Lung (tissue), 12 donors: ENCODE data around the gene MCTP1. TPM values are rescaled to one million over a fixed set of nuclear protein-coding genes. Genes with fewer than 3 reads are reported as not detected.
A peak's percentile ranks its signal among the peaks of the same experiment; 100 is the strongest.

Experiments
- ATAC-seq: fragments of 200-7000 bp; cut with Tn5 transposase; one replicate; pipeline ENCODE4 v1.9.1; 2020; ENCODE audit warnings: moderate number of reproducible peaks; ENCODE audit not compliant: insufficient read depth, low FRiP score
- DNase-seq, 3 donors: peaks; one replicate each; pipeline ENCODE4 v3.0.0-alpha.2; 2013 to 2017
- H3K27ac ChIP-seq, 2 donors: one replicate each; pipeline ENCODE4 v1.5.1; 2013; ENCODE audit warnings: mild to moderate bottlenecking in 2 of 2, moderate library complexity in 2 of 2, control low read depth in 1 of 2, inconsistent platforms in 1 of 2, low read depth in 1 of 2, low read length in 1 of 2
- H3K27me3 ChIP-seq, 3 donors: one replicate each; pipeline ENCODE4 v1.5.1; 2013; ENCODE audit warnings: low read length in 2 of 3; ENCODE audit not compliant: control insufficient read depth in 3 of 3, insufficient read depth in 3 of 3
- H3K36me3 ChIP-seq, 4 donors: one replicate each; pipeline ENCODE4 v1.5.1; 2013; ENCODE audit warnings: low read length in 4 of 4, mild to moderate bottlenecking in 1 of 4, moderate library complexity in 1 of 4; ENCODE audit not compliant: control insufficient read depth in 4 of 4, insufficient read depth in 4 of 4
- H3K4me1 ChIP-seq, 5 donors: one replicate each; pipeline ENCODE4 v1.5.1; 2013; ENCODE audit warnings: low read length in 5 of 5, mild to moderate bottlenecking in 2 of 5, moderate library complexity in 1 of 5; ENCODE audit not compliant: control insufficient read depth in 5 of 5, insufficient read depth in 5 of 5
- H3K4me3 ChIP-seq: one replicate; pipeline ENCODE4 v1.5.1; 2013; ENCODE audit warnings: mild to moderate bottlenecking, control low read depth, moderate library complexity
- H3K9ac ChIP-seq, 2 donors: one replicate each; pipeline ENCODE4 v1.5.1; 2013; ENCODE audit warnings: low read length in 2 of 2, control low read depth in 1 of 2; ENCODE audit not compliant: insufficient read depth in 1 of 2
- H3K9me3 ChIP-seq, 4 donors: one replicate each; pipeline ENCODE4 v1.5.1; 2013; ENCODE audit warnings: low read length in 3 of 4, mild to moderate bottlenecking in 1 of 4, moderate library complexity in 1 of 4; ENCODE audit not compliant: control insufficient read depth in 4 of 4, insufficient read depth in 3 of 4
- CTCF ChIP-seq: IDR thresholded peaks from 2 replicates; pipeline ENCODE4 v1.5.1; 2012; ENCODE audit warnings: mild to moderate bottlenecking; ENCODE audit errors: control extremely low read depth, extremely low read depth
- WGBS, 2 donors: extraction: QIAGEN DNeasy Blood & Tissue Kit; methylation state at CpG; one replicate each; pipeline ENCODE4 v1.1.7; 2013; 5-methylcytosine and 5-hydroxymethylcytosine counted together
- polyA plus RNA-seq, 2 donors: library from polyadenylated mRNA; stranded (reverse); fragments of 200-250 nt; gene quantifications; one replicate each; pipeline ENCODE4 v1.2.1, GENCODE V29; 2013
- total RNA-seq, 2 donors: library from RNA; depleted of rRNA in 1 of 2; stranded (reverse); fragments of >200 nt in 1 of 2; gene quantifications; one replicate each; pipeline ENCODE4 v1.2.1, GENCODE V29; 2014 to 2021
- donor health status: control.
- donor health status: control.
- donor health status: Bipolar disorder and iron deficiency.
- donor health status: healthy.
- donor health status: DM: yes; HTN: yes; CAD: no.

Gene MCTP1
- total and polyA plus RNA-seq, 4 donors, result 5.8 to 34.8 (median 27.4) TPM

DNA sequence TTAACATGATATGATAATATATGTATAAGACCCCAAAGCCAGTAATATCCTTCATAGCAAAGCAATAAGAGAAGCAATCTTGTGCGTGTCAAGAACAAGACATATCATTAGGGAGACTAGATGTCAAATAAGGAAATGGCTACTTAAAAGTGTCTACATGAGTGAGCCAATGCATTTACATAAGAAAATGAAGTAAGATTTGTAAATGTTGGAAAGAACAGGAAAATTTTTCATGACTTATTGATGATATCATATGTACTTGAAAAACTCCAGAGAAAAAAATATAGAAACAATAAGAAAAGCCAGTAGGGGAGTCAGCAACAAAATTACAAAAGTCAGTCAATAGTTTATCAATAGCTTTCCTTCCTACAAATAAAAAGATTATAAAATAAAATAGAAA is 13.8 kb upstream of the MCTP1 start:
- ATAC-seq, result no peak
- no peak overlapping the region for H3K4me3 ChIP-seq
- no peaks in the 10 kb centered on the region for H3K27me3 ChIP-seq
- H3K36me3 ChIP-seq, result no peaks in the 10 kb centered on the region
- no peaks in the 10 kb centered on the region for H3K9me3 ChIP-seq
- H3K4me1 ChIP-seq, result no peaks in the 10 kb centered on the region
- 89 to 90% methylated on average over 1 of the region's 1 CpG for WGBS, 2 donors
- no peak overlapping the region for H3K27ac ChIP-seq
- H3K9ac ChIP-seq, result no peak overlapping the region
- TF ChIP-seq CTCF, result no peak
- no peak for DNase-seq

GRCh38 chr5:95296291-95296690 is 11.4 kb upstream of the MCTP1 start:
- Histone ChIP-seq H3K4me3 (no peak overlapping the region), H3K36me3 (no peaks in the 10 kb centered on the region), H3K9ac (no peak overlapping the region), H3K4me1 (no peaks in the 10 kb centered on the region), H3K9me3 (no peaks in the 10 kb centered on the region), H3K27me3 (no peaks in the 10 kb centered on the region), H3K27ac (no peak overlapping the region)
- no peak for DNase-seq
- no peak for ATAC-seq
- 90 to 99% methylated on average over 2 of the region's 2 CpGs for WGBS, 2 donors
- no peak for TF ChIP-seq CTCF

- 6 to 7% methylated on average over 13 of the region's 13 CpGs for WGBS, 2 donors
- no peak overlapping the region for H3K9ac ChIP-seq
- no peaks in the 10 kb centered on the region for H3K36me3 ChIP-seq
- TF ChIP-seq CTCF, result no peak
- DNase-seq, result peak in 1 of 3 donors; percentile 23
- no peak overlapping the region for H3K27ac ChIP-seq
- peaks cover 0 to 1% (median 0%) of the 10 kb centered on the region in 4 donors for H3K9me3 ChIP-seq
- peaks cover 0 to 56% (median 52%) of the 10 kb centered on the region in 3 donors for H3K27me3 ChIP-seq
- no peak for ATAC-seq
- H3K4me3 ChIP-seq, result no peak overlapping the region
- peaks cover 0 to 17% (median 2%) of the 10 kb centered on the region in 5 donors for H3K4me1 ChIP-seq
These were observed 488 bp upstream of the MCTP1 start for GRCh38 chr5:95285409-95285755.
